Glomerular visceral epithelial cell (primary cell): ENCODE results near the gene PHIP.

Source experiments
- DNase-seq: peaks from one replicate; pipeline ENCODE4 v3.0.0-alpha.2; 2016; ENCODE audit errors: extremely low spot score

The PHIP gene

GRCh38 chr6:79009819-79010218, 68.2 kb downstream of the PHIP start:
- no peak for DNase-seq

GRCh38 chr6:79005497-79005896, 72.6 kb downstream of the PHIP start:
- no peak for DNase-seq

DNA sequence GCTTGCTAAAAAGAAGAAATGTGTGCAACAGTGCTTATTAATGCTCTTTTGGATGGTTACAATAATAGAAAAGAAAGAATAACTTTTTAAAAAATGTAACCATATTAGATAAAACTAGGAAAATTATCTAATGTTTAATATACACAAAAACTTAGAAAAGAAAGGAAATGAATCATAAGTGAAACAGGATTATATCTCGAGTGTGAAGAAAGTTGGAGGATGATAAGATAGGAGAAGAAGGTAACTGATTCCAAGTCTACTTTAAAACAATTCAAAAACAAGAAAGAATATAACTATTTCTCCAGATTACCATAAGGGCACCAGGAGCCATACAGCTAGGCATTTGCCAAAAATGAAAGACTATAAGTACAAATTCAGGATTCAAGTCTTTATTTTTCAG, 73.0 kb downstream of the PHIP start:
- no peak for DNase-seq

GRCh38 chr6:79004239-79004638, 73.8 kb downstream of the PHIP start:
- DNase-seq: no peak

- DNase-seq: no peak
These were observed 76.6 kb downstream of the PHIP start for GRCh38 chr6:79001415-79001814.

DNA sequence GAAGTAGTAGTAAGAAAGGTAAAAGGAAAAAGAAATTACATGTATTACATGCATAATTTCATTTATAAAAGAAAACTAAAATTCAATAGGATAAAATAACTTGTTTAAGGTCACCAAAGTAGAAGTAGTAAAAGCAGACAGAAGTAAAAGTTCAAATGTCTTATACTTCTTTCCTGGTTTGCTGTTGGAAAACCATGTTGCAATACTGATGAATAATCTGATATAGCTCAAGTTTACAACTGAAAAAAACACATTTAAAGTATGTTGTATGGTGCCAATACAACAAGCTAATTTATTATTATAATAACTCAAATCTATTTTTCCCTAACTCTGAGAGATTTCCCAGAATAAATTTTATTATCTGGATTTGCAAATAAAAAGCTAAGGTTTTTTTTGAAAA, 78.3 kb downstream of the PHIP start:
- DNase-seq: no peak

- DNase-seq: no peak
These were observed 82.1 kb downstream of the PHIP start for GRCh38 chr6:78995946-78996345.

- no peak for DNase-seq
These were observed 82.7 kb downstream of the PHIP start for GRCh38 chr6:78995346-78995745.

DNA sequence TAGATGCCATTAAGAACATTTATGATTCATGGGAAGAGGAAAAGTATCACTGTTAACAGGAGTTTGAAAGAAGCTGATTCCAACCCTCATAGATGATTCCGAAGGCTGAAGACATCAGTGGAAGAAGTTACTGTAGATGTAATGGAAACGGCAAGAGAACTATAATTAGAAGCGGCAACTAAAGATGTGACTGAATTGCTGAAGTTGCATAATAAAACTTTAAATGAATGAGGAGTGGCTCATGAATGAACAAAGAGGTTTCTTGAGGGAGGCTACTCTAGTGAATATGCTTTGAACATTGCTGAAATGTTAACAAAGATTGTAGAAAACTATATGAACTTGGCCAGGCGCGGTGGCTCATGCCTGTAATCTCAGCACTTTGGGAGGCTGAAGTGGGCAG, 84.1 kb downstream of the PHIP start:
- no peak for DNase-seq

GRCh38 chr6:78989191-78989590, 88.9 kb downstream of the PHIP start:
- DNase-seq: no peak

- DNase-seq: no peak
These were observed 91.9 kb downstream of the PHIP start for GRCh38 chr6:78986161-78986560.

GRCh38 chr6:78984225-78984950, 93.7 kb downstream of the PHIP start:
- no peak for DNase-seq

- DNase-seq: no peak
These were observed 110.9 kb downstream of the PHIP start for GRCh38 chr6:78967191-78967590.

DNA sequence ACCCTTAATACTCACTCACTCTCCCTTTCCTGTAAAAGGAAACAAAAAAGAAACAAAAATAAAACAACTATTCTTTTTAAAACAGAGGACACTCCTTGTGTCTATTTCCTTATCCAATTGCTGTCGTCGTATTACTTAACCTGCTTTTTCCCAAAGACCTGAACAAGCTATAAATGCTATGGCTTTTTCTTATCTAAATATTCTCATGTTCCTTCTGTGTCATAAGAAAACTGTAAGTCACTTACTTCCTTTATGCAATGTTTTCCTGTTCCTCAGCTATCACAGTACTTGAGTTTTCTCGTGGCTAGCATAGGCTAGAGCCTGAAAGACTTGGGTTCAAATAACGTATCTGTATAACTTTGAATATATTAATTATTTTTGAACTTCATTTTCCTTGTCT, 111.5 kb downstream of the PHIP start:
- DNase-seq: no peak

- no peak for DNase-seq
These were observed 115.6 kb downstream of the PHIP start for GRCh38 chr6:78962448-78962847.

DNA sequence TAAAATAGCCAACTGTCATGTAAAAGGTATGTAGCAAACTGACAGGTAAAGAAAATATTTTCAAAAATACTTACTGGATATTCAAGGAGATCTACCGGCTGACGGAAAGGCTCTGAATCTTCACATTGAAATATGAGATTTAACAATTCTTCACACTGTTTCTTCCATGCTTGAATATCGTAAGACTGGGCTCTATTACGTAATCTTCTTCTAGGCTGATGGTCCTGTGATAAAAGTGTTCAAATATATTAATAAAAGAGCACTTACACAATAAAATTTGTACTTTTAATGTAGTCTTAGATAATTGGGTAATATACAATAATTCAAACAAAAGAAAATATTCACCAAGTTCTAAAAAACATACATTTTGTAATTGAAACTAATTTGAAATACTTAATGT, 123.3 kb downstream of the PHIP start:
- DNase-seq: no peak

GRCh38 chr6:78953798-78954197, 124.3 kb downstream of the PHIP start:
- DNase-seq: no peak

DNA sequence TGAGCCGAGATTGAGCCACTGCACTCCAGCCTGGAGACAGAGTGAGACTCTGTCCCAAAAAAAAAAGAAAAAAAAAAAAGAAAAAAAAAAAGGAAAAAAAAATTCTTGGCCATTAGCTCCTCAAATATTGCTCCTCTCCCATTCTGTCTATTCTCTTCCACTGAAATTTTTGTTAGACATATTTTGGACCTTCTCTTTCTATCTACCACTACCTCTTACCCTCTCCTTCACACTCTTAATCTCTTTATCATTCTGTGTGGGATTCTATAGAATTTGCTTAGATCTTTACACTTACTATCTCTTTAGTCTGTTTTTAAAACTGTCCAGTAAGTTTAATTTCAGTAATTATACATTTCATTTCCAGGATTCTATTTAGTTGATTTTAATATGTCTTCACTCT, 125.7 kb downstream of the PHIP start:
- no peak for DNase-seq

DNA sequence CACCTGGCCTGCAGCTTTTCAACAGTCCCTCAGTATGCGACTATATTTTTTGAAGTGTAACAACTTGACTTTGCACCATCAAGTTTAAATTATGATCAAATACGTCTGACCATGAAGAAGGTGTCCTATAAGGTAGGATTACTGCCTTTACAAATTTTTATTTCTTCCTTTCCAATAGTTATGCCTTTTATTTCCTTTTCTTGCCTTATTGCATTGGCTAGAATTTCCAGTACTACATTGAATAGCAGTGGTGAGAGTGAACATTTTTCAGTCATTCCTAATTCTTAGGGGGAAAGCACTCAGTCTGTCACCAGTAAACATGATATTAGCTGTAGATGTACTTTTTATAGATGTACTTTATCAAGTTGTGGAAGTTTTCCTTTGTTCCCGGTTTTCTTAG, 129.3 kb downstream of the PHIP start:
- DNase-seq: no peak

DNA sequence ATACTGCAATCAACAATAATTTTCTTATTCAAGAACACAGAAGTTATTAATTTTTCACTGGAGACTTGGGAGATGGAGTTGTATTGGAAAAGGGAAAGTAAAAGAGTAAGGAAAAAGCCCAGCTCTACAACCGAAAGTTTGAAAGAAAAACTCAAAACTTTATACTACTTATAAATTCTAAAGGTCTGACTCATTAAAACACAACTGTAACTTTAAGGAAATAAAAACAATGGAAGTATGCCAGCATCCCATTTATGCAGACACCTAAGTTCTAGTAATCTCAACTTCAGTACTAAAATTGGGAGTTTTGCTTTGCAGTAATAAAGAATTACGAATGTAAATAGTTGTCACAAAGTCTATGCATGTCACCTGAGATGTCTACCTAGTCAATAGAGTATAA, 130.1 kb downstream of the PHIP start:
- DNase-seq: no peak

DNA sequence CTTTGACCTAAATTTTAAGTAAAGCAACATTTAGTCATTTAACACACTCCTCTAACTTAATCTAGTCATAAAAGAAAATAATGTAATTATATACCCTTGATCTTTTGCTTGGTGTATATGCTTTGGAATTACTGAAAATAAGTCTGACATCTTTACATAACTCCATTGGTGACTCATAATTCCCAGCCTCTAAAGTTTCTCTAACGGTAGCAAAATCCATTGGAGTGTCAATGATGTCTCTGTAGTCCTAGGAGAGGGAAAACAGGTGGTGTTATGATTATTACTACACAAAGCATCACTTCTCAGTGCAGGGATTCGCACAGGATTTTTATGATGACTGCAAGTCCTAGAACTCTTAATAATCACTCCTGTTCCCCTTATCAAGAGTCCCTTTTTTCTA, 130.5 kb downstream of the PHIP start:
- DNase-seq: no peak

DNA sequence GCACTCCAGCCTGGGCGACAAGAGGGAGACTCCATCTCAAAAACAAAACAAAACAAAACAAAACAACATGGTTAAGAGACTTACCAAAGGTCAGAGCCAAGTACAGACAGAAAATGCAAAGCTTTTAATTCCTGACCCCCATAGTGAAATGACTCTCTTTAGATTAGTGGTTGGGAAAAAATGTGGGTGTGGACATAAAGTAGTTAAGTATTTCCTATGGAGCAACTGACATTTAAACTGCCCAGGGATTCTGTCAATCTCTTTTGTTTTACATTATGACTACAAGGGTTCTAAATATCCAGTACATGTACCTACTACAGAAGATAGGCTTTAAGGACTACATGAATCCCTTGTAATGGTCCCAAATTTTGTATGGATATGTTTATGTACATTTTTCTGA, 135.6 kb downstream of the PHIP start:
- DNase-seq: no peak

DNA sequence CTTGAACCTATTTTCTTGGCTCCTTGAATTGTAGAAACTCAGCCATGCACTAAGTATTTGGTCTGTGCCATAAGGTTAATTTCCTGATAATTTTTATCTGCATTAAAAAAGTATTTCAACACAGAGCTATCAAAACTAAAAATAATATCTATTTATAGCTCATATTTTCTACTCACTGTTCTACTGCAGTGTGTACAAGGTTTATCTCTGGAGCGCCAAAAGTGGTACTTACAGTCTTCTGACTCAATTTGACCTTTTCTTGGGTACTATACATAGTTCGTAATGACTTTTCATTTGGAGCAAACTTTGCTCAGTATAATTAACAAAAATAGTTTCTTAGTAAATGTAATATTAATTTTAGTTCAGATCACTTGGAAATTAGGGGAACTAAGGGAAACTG, 141.5 kb downstream of the PHIP start:
- no peak for DNase-seq

- DNase-seq: no peak
These were observed 142.5 kb downstream of the PHIP start for GRCh38 chr6:78935553-78935952.
